ENCODE measurements around the gene KIF13A. TPM values are rescaled to one million over a fixed set of nuclear protein-coding genes. Genes with fewer than 3 reads are reported as not detected.
"Not testable (repeated sequence)": the region's sequence is repeated elsewhere in the genome, so short reads cannot be mapped to it uniquely, and the experiment has no call there.

KIF13A gene
- under 1 TPM; 0.17 to 0.19 TPM for total RNA-seq

GRCh38 chr6:17987447-17987696, at the start of gene KIF13A:
Gene KIF13A (minus strand): TSS chr6:17987635. CDS start chr6:17987463, 172 bp downstream.
- ChIA-PET CTCF (no interaction called here), POLR2A (no interaction called here)

GRCh38 chr6:18036781-18037180, 49.3 kb upstream of the KIF13A start:
- ChIA-PET POLR2A (no interaction called here), CTCF (no interaction called here)

- ChIA-PET CTCF (no interaction called here), POLR2A (no interaction called here)
These were observed 48.0 kb upstream of the KIF13A start for GRCh38 chr6:18035330-18035854.

- CTCF ChIA-PET = no interaction called here
- POLR2A ChIA-PET = no interaction called here
These were observed 47.4 kb upstream of the KIF13A start for GRCh38 chr6:18034798-18035202.

GRCh38 chr6:18031680-18032256, 44.3 kb upstream of the KIF13A start:
- ChIA-PET POLR2A (no interaction called here), CTCF (no interaction called here)

GRCh38 chr6:18031189-18031588, 43.8 kb upstream of the KIF13A start:
- POLR2A ChIA-PET = no interaction called here
- CTCF ChIA-PET = no interaction called here

GRCh38 chr6:18028332-18028731, 40.9 kb upstream of the KIF13A start:
- CTCF ChIA-PET = no interaction called here
- POLR2A ChIA-PET = no interaction called here

- ChIA-PET CTCF (no interaction called here), POLR2A (no interaction called here)
These were observed 38.2 kb upstream of the KIF13A start for GRCh38 chr6:18025596-18025995.

- POLR2A ChIA-PET = no interaction called here
These were observed 37.4 kb upstream of the KIF13A start for GRCh38 chr6:18024876-18025275.

GRCh38 chr6:18023891-18024290, 36.5 kb upstream of the KIF13A start:
- POLR2A ChIA-PET = no interaction called here
- CTCF ChIA-PET = interaction anchor here (0.6 to 0.7 kb wide), 2 partner anchors 91 to 618 kb away, joined by 3 read pairs; no protein-coding TSS in a partner anchor

More at GRCh38 chr6:18024876-18025275, 37.4 kb upstream of the KIF13A start:
- CTCF ChIA-PET = no interaction called here

- ChIA-PET CTCF (interaction anchor here (0.6 kb wide), 1 partner anchor 38 kb away, joined by 3 read pairs; no protein-coding TSS in a partner anchor), POLR2A (no interaction called here)
These were observed 35.2 kb upstream of the KIF13A start for GRCh38 chr6:18022398-18023231.

GRCh38 chr6:18021166-18021850, 33.9 kb upstream of the KIF13A start:
- ChIA-PET POLR2A (no interaction called here), CTCF (interaction anchor here (0.7 kb wide), 1 partner anchor 58 kb away, joined by 3 read pairs; no protein-coding TSS in a partner anchor)

GRCh38 chr6:18020545-18020944, 33.1 kb upstream of the KIF13A start:
- CTCF ChIA-PET = interaction anchor here (0.7 kb wide), 1 partner anchor 57 kb away, joined by 3 read pairs; no protein-coding TSS in a partner anchor

GRCh38 chr6:18019539-18020534, 32.4 kb upstream of the KIF13A start:
- CTCF ChIA-PET = no interaction called here
- POLR2A ChIA-PET = no interaction called here

More at GRCh38 chr6:18020545-18020944, 33.1 kb upstream of the KIF13A start:
- POLR2A ChIA-PET = not testable (repeated sequence)

- POLR2A ChIA-PET, CTCF ChIA-PET: not testable (repeated sequence)
These were observed 31.7 kb upstream of the KIF13A start for GRCh38 chr6:18019133-18019532.

- POLR2A ChIA-PET = no interaction called here
These were observed 29.3 kb upstream of the KIF13A start for GRCh38 chr6:18016698-18017097.

GRCh38 chr6:18016133-18016532, 28.7 kb upstream of the KIF13A start:
- POLR2A ChIA-PET = no interaction called here
- CTCF ChIA-PET = interaction anchor here (0.6 kb wide), 1 partner anchor 21 kb away, joined by 3 read pairs; no protein-coding TSS in a partner anchor

More at GRCh38 chr6:18016698-18017097, 29.3 kb upstream of the KIF13A start:
- CTCF ChIA-PET = interaction anchor here (0.6 kb wide), 1 partner anchor 22 kb away, joined by 3 read pairs; no protein-coding TSS in a partner anchor

GRCh38 chr6:18011287-18011686, 23.9 kb upstream of the KIF13A start:
- CTCF ChIA-PET = no interaction called here
- POLR2A ChIA-PET = no interaction called here

GRCh38 chr6:18010540-18010939, 23.1 kb upstream of the KIF13A start:
- CTCF ChIA-PET = not testable (repeated sequence)

More at GRCh38 chr6:18010540-18010939, 23.1 kb upstream of the KIF13A start:
- POLR2A ChIA-PET = not testable (repeated sequence)

All from activated CD8-positive, alpha-beta memory T cell treated with anti-CD3 and anti-CD28 coated beads for 36 hours (primary cell).